ENCODE measurements around the gene RASA1. TPM values are rescaled to one million over a fixed set of nuclear protein-coding genes. Genes with fewer than 3 reads are reported as not detected.
A peak's percentile ranks its signal among the peaks of the same experiment; 100 is the strongest.

Gene RASA1
- total and polyA plus RNA-seq, 4 donors, result 34.3 to 46.9 (median 40.3) TPM

DNA sequence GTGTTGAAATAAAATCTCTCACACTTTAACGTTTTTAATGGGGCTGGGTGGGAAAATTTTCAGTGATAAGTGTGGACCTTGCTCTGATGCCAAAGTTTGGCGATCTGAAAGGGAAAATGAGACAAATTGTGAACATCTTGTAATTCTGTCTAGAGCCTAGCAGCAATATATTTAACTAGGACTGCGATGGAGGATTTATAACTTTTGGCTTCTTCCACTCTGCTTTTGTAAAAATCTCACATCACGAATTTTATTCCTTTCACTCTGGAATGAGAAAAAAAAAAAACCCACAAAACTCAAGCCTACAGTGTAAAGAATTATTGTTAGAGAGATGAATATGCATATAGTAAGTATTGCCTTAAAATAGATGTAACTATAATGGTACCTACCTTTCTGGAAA lies 125.1 kb downstream of the RASA1 start:
- Histone ChIP-seq H3K27ac (ENCODE audit: low read depth, low read length) (no peak overlapping the region), H3K4me1 (ENCODE audit: control insufficient read depth, insufficient read depth, low read length) (no peaks in the 10 kb centered on the region), H3K27me3 (ENCODE audit: control insufficient read depth, insufficient read depth, low read length) (no peaks in the 10 kb centered on the region), H3K36me3 (ENCODE audit: control insufficient read depth, insufficient read depth, low read length) (peaks cover 22% of the 10 kb centered on the region), H3K4me3 (ENCODE audit: low read depth, low read length) (no peak overlapping the region), H3K9me3 (ENCODE audit: control insufficient read depth, insufficient read depth, low read length) (no peaks in the 10 kb centered on the region)
- no peak for DNase-seq (ENCODE audit: low read depth in 4 of 6, low spot score in 6 of 6)
- WGBS (ENCODE audit: insufficient coverage), result no CpG with 5 or more reads among the region's 4 CpGs

DNA sequence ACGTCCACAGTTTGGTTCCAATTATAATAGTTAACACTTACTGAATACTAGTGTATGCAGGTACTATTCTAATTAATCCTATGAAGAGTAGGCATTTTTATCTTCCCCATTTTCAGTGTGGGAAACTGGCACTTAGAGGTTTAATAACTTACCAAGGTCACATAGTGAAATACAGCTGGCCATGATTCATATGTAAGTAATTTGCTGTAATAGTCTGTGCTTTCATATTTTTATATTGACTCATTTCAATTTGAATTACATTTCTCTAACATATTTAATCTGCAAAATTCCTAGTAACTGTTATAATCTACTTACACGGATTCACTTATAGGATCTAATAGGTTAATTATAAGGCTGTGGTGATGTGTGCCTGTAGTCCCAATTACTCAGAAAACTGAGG lies 125.6 kb downstream of the RASA1 start:
- no peak for DNase-seq (ENCODE audit: low read depth in 4 of 6, low spot score in 6 of 6)
- no CpG with 5 or more reads among the region's 2 CpGs for WGBS (ENCODE audit: insufficient coverage)
- Histone ChIP-seq H3K9me3 (ENCODE audit: control insufficient read depth, insufficient read depth, low read length) (no peaks in the 10 kb centered on the region), H3K36me3 (ENCODE audit: control insufficient read depth, insufficient read depth, low read length) (peaks cover 25% of the 10 kb centered on the region), H3K4me1 (ENCODE audit: control insufficient read depth, insufficient read depth, low read length) (no peaks in the 10 kb centered on the region), H3K4me3 (ENCODE audit: low read depth, low read length) (no peak overlapping the region), H3K27ac (ENCODE audit: low read depth, low read length) (no peak overlapping the region), H3K27me3 (ENCODE audit: control insufficient read depth, insufficient read depth, low read length) (no peaks in the 10 kb centered on the region)

DNA sequence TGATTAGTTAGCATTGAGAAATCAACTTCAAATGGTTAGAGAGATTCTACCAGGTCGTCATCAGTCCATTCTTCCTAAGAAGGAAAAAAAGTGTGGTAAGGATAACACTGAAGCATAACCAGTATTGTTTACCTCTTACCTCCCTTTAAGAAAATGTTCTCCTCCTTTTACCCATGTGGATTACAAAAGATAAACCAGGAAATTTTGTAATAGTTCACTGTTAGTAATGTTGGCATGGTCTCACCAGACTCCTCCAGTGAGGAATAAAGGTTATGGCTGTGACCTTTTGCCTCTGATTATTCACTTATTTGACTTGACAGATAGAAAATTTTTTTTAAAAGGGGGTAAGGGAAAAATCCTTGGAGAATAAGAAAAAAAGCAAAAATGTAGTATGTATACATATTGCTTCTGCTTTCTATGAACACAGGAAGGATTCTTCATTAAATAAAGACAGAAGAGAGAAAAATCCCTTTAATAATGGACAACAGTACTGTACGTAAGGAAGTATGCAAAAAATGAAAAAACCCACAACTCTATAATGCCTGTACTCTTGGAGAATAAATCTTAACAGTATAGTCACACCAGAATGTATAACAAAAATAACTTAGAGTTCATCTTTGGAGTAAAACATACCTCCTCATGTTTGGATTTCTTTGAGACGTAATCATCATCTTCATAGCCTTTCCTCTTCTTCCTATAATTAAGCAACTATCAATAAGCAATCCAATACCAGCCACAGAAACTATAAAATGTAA lies 126.9 kb downstream of the RASA1 start:
- no peaks in the 10 kb centered on the region for H3K4me1 ChIP-seq (ENCODE audit: control insufficient read depth, insufficient read depth, low read length)
- no peaks in the 10 kb centered on the region for H3K9me3 ChIP-seq (ENCODE audit: control insufficient read depth, insufficient read depth, low read length)
- no peak for DNase-seq (ENCODE audit: low read depth in 4 of 6, low spot score in 6 of 6)
- H3K27ac ChIP-seq (ENCODE audit: low read depth, low read length), result no peak overlapping the region
- H3K4me3 ChIP-seq (ENCODE audit: low read depth, low read length), result no peak overlapping the region
- H3K27me3 ChIP-seq (ENCODE audit: control insufficient read depth, insufficient read depth, low read length), result no peaks in the 10 kb centered on the region
- no CpG with 5 or more reads among the region's 3 CpGs for WGBS (ENCODE audit: insufficient coverage)
- H3K36me3 ChIP-seq (ENCODE audit: control insufficient read depth, insufficient read depth, low read length), result peaks cover 32% of the 10 kb centered on the region

DNA sequence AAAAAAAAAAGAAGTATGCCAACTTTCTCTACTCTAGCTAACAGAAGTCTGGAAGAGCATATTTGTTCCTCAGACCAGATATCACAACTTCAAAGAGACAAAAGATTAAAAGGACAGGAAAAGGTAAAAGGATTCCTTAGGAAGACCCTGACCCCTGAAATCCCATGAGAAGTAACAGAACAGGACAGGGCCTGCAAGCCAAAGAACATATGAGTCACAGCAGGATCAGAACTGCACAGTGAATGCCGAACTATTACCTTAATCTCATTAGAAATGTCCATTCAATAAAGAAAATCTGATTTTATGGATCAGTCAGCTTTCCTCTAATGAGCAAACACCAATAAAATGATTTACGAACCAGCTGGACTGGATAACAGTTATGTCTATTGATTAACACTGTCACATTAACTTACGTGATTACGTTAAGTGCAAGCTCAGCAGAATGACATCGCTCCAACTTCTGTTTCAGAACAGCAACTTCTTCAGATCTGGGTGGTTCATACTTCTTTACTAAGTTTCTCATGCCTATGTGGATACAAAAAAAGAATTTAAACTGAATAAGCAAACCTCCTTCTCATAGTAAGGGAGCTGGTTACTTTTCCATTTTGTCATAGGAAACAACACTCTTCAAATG lies 131.4 kb downstream of the RASA1 start:
- Histone ChIP-seq H3K4me1 (ENCODE audit: control insufficient read depth, insufficient read depth, low read length) (no peaks in the 10 kb centered on the region), H3K27me3 (ENCODE audit: control insufficient read depth, insufficient read depth, low read length) (no peaks in the 10 kb centered on the region), H3K4me3 (ENCODE audit: low read depth, low read length) (no peak overlapping the region), H3K27ac (ENCODE audit: low read depth, low read length) (no peak overlapping the region), H3K36me3 (ENCODE audit: control insufficient read depth, insufficient read depth, low read length) (peaks cover 30% of the 10 kb centered on the region), H3K9me3 (ENCODE audit: control insufficient read depth, insufficient read depth, low read length) (no peaks in the 10 kb centered on the region)
- no peak for DNase-seq (ENCODE audit: low read depth in 4 of 6, low spot score in 6 of 6)
- WGBS (ENCODE audit: insufficient coverage), result 89% methylated on average over 3 of the region's 5 CpGs

DNA sequence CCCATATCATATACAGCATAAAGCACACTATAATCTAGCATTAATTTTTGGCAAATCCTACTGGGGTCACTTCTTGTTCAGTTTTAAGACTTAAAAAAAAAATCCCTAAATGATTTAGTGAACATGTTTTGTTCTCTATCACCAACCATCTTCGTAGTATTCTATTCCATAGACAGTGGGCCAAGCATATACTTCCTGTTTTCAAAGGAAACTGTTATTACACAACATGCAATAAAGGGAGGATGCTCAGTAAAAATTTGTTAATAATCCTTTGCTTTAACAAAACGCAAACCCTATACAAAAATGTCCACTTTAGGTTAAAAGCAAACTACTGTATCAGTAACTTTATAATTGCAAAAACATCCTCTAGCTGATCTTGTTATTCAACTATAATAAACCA lies 132.0 kb downstream of the RASA1 start:
- no peaks in the 10 kb centered on the region for H3K9me3 ChIP-seq (ENCODE audit: control insufficient read depth, insufficient read depth, low read length)
- H3K4me3 ChIP-seq (ENCODE audit: low read depth, low read length), result no peak overlapping the region
- H3K27me3 ChIP-seq (ENCODE audit: control insufficient read depth, insufficient read depth, low read length), result no peaks in the 10 kb centered on the region
- WGBS (ENCODE audit: insufficient coverage), result no CpG with 5 or more reads among the region's 2 CpGs
- H3K36me3 ChIP-seq (ENCODE audit: control insufficient read depth, insufficient read depth, low read length), result peaks cover 30% of the 10 kb centered on the region
- H3K4me1 ChIP-seq (ENCODE audit: control insufficient read depth, insufficient read depth, low read length), result no peaks in the 10 kb centered on the region
- DNase-seq (ENCODE audit: low read depth in 4 of 6, low spot score in 6 of 6), result no peak
- no peak overlapping the region for H3K27ac ChIP-seq (ENCODE audit: low read depth, low read length)

DNA sequence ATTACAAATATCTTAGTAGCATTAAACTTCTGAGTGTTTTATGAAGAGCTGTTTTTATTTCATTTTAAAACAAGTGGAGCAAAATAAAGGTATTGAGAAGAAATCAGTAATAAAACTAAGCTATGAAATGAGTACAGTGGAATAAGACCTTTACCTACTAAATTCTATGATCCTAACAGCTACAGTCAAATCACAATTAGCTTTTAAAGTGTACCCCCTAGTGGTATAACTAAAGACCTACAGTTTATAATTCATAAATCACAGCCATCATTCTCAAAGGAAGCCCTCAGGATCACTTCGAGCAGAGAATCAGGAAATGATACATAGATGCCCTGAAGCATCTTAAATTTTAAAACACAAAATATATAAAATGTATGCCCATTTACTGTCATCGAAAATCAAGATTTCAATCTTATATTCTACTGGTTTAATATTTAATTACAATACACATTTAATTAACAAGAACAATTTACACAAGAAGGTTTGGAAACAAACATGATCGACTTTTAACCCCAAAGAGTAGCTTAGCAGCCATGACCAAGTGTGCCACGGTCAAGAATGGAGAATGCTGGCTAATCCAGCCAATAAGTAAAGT lies 132.7 kb downstream of the RASA1 start:
- no peak overlapping the region for H3K27ac ChIP-seq (ENCODE audit: low read depth, low read length)
- H3K27me3 ChIP-seq (ENCODE audit: control insufficient read depth, insufficient read depth, low read length), result no peaks in the 10 kb centered on the region
- no peaks in the 10 kb centered on the region for H3K4me1 ChIP-seq (ENCODE audit: control insufficient read depth, insufficient read depth, low read length)
- H3K9me3 ChIP-seq (ENCODE audit: control insufficient read depth, insufficient read depth, low read length), result no peaks in the 10 kb centered on the region
- no peak overlapping the region for H3K4me3 ChIP-seq (ENCODE audit: low read depth, low read length)
- peaks cover 29% of the 10 kb centered on the region for H3K36me3 ChIP-seq (ENCODE audit: control insufficient read depth, insufficient read depth, low read length)
- WGBS (ENCODE audit: insufficient coverage), result 84% methylated on average over 2 of the region's 4 CpGs
- DNase-seq (ENCODE audit: low read depth in 4 of 6, low spot score in 6 of 6), result peak in 2 of 6 donors; percentile 34 to 54

DNA sequence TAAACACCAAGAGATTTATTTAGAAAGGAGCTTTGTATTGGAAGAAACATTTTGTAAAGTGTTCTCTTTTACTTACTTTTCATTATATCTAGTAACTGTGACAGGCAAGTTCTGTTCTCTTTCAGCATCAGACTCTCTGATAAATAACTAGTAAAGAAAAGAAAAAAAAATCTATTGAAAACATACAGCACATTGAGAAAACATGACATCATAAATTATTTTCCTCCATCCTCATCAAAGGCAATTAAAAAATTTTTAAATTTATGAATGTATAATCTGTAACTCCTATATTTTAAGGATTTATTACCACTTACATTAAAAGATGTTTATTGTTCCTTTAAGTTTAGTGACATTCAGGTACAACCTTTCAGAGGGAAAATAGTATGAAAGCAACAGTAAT lies 133.9 kb downstream of the RASA1 start:
- H3K9me3 ChIP-seq (ENCODE audit: control insufficient read depth, insufficient read depth, low read length), result no peaks in the 10 kb centered on the region
- H3K4me1 ChIP-seq (ENCODE audit: control insufficient read depth, insufficient read depth, low read length), result no peaks in the 10 kb centered on the region
- H3K27ac ChIP-seq (ENCODE audit: low read depth, low read length), result no peak overlapping the region
- H3K27me3 ChIP-seq (ENCODE audit: control insufficient read depth, insufficient read depth, low read length), result no peaks in the 10 kb centered on the region
- DNase-seq (ENCODE audit: low read depth in 4 of 6, low spot score in 6 of 6), result no peak
- no peak overlapping the region for H3K4me3 ChIP-seq (ENCODE audit: low read depth, low read length)
- H3K36me3 ChIP-seq (ENCODE audit: control insufficient read depth, insufficient read depth, low read length), result peaks cover 21% of the 10 kb centered on the region

DNA sequence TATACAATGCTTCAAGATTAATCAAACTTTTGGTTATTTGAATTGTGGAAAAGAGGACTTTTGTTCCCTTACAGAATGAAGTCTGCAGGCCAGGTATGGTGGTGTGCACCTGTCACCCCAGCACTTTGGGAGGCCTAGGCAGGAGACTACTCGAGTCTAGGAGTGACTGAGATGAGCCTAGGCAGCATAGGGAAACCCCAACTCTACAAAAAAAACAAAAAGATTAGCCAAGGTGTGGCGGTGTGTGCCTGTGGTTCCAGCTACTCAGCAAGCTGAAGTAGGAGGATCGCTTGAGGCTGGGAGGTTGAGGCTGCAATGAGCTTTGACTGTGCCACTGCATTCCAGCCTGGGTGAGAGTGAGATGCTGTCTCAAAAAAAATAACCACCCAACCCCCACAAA lies 135.7 kb downstream of the RASA1 start:
- Histone ChIP-seq H3K9me3 (ENCODE audit: control insufficient read depth, insufficient read depth, low read length) (no peaks in the 10 kb centered on the region), H3K36me3 (ENCODE audit: control insufficient read depth, insufficient read depth, low read length) (peaks cover 13% of the 10 kb centered on the region)
- no peak for DNase-seq (ENCODE audit: low read depth in 4 of 6, low spot score in 6 of 6)

DNA sequence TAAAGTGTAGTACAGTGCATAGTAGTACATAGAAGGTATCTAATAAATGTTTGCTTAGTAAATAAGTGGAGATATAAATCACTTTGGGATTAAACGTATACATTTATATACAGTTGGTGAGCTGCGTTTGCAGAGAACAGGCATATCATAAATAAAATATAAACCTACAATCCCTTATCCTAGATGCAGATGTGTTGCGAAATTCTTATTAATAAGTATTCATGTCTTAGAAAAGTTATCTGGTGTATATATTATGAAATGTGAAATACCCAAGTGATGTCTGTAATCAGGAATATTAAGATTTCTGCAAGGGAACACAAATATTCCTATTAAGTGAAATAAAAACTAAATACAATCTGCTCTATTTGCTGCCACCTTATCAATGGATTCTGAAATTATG lies 136.2 kb downstream of the RASA1 start:
- no peak overlapping the region for H3K4me3 ChIP-seq (ENCODE audit: low read depth, low read length)
- no CpG with 5 or more reads among the region's 3 CpGs for WGBS (ENCODE audit: insufficient coverage)
- no peaks in the 10 kb centered on the region for H3K4me1 ChIP-seq (ENCODE audit: control insufficient read depth, insufficient read depth, low read length)
- peaks cover 8% of the 10 kb centered on the region for H3K36me3 ChIP-seq (ENCODE audit: control insufficient read depth, insufficient read depth, low read length)
- H3K9me3 ChIP-seq (ENCODE audit: control insufficient read depth, insufficient read depth, low read length), result no peaks in the 10 kb centered on the region
- no peak overlapping the region for H3K27ac ChIP-seq (ENCODE audit: low read depth, low read length)
- H3K27me3 ChIP-seq (ENCODE audit: control insufficient read depth, insufficient read depth, low read length), result no peaks in the 10 kb centered on the region
- no peak for DNase-seq (ENCODE audit: low read depth in 4 of 6, low spot score in 6 of 6)

More for the DNA sequence above, 135.7 kb downstream of the RASA1 start:
- 100% methylated on average over 1 of the region's 3 CpGs for WGBS (ENCODE audit: insufficient coverage)
- no peak overlapping the region for H3K4me3 ChIP-seq (ENCODE audit: low read depth, low read length)
- no peaks in the 10 kb centered on the region for H3K27me3 ChIP-seq (ENCODE audit: control insufficient read depth, insufficient read depth, low read length)
- no peak overlapping the region for H3K27ac ChIP-seq (ENCODE audit: low read depth, low read length)
- H3K4me1 ChIP-seq (ENCODE audit: control insufficient read depth, insufficient read depth, low read length), result no peaks in the 10 kb centered on the region

DNA sequence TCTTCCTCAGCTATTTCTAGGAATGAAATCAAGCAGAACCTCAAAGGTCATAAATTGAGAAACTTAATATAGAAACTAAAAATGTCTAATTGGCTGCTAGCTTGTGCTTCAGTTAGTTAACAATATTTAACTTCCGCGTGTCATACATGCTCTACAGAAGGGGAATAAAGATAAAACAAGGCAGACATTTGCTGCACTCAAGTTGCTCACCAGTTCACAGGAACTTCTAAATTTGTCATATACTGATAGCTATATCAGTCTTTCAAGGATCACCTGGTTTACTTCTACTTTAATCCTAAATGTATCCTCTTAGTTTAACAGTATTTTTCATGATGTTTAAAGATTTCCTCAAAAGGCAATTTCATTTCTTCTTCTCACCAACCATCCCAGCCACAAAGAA lies 136.7 kb downstream of the RASA1 start:
- no CpG with 5 or more reads among the region's 2 CpGs for WGBS (ENCODE audit: insufficient coverage)
- H3K36me3 ChIP-seq (ENCODE audit: control insufficient read depth, insufficient read depth, low read length), result peaks cover 6% of the 10 kb centered on the region

More for the DNA sequence above, 136.7 kb downstream of the RASA1 start:
- H3K27ac ChIP-seq (ENCODE audit: low read depth, low read length), result no peak overlapping the region
- H3K4me3 ChIP-seq (ENCODE audit: low read depth, low read length), result no peak overlapping the region
- no peaks in the 10 kb centered on the region for H3K9me3 ChIP-seq (ENCODE audit: control insufficient read depth, insufficient read depth, low read length)
- no peaks in the 10 kb centered on the region for H3K27me3 ChIP-seq (ENCODE audit: control insufficient read depth, insufficient read depth, low read length)
- no peak for DNase-seq (ENCODE audit: low read depth in 4 of 6, low spot score in 6 of 6)
- no peaks in the 10 kb centered on the region for H3K4me1 ChIP-seq (ENCODE audit: control insufficient read depth, insufficient read depth, low read length)

Measured in spinal cord (tissue), 10 donors.